Measurements from ENCODE around the gene RNF144A. TPM values are rescaled to one million over a fixed set of nuclear protein-coding genes. Genes with fewer than 3 reads are reported as not detected.

Gene RNF144A
- total RNA-seq, 1 experiment from 2014 or later: 13.0 TPM

DNA sequence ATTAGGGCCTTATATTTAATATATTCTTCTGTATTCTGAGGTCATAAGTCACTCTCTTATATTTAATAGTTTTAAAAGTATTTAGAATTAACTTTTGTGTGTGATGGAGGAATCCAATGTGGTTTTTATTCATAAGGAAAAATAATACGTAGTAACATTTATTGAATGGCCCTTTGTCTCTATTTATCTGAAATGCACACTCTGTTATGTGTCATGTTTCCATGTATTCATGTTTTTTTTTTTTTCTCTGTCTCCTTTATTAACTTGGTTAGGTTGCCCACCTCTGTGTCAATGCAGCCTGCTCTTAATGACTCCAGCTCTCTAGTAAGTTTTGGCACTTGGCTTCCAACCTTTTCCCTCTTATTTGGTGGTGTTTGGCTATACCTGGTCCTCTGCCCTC is 33.8 kb downstream of the RNF144A start:
- Histone ChIP-seq H4K20me1 (ENCODE audit: insufficient read depth) (no peaks in the 10 kb centered on the region), H3K9me2 (ENCODE audit: insufficient read depth) (no peaks in the 10 kb centered on the region), H3K79me2 (ENCODE audit: insufficient read depth, low read length) (no peaks in the 10 kb centered on the region), H2AFZ (ENCODE audit: low read depth, low read length, poor library complexity, severe bottlenecking) (no peak overlapping the region), H3K36me3 (ENCODE audit: control insufficient read depth in 1 of 2, insufficient read depth in 2 of 2, low read length in 2 of 2) (no peaks in the 10 kb centered on the region), H3K27ac (ENCODE audit: low read depth, low read length) (no peak overlapping the region), H3K27me3 (ENCODE audit: insufficient read depth, low read length) (no peaks in the 10 kb centered on the region), H3K9me3 (ENCODE audit: control insufficient read depth in 1 of 2, insufficient read depth in 1 of 2, low read depth in 1 of 2, low read length in 2 of 2) (no peaks in the 10 kb centered on the region), H3K4me2 (ENCODE audit: low read length) (no peak overlapping the region), H3K4me1 (ENCODE audit: control insufficient read depth in 1 of 2, insufficient read depth in 2 of 2, low read length in 2 of 2) (no peaks in the 10 kb centered on the region), H3K4me3 (replicated peaks in 1 of 2; ENCODE audit: low read depth in 1 of 2, low read length in 2 of 2) (no peak overlapping the region), H3K9ac (ENCODE audit: low read length) (no peak overlapping the region)
- intact Hi-C loops (cut with micrococcal nuclease): no loop called here
- ChIA-PET RAD21 (ENCODE audit: low non-redundant PET in 1 of 2, low total read pairs in 2 of 2, uncharacterized antibody in 2 of 2, unreplicated experiment in 2 of 2) (no interaction called here), CTCF (no interaction called here), POLR2A (no interaction called here)
- no TSS peak for BruUV-seq (replicated peaks)
- DNase-seq (ENCODE audit: low read depth, low spot score) (no peak), ATAC-seq (no peak)
- no peak for TF ChIP-seq CBX3 (IDR thresholded peaks at IDR 0.05; ENCODE audit: low read depth)
- no peak for TF ChIP-seq ZFX (IDR thresholded peaks at IDR 0.05)
- TF ChIP-seq SP1 (IDR thresholded peaks at IDR 0.05; ENCODE audit: low read depth): no peak
- no peak for TF ChIP-seq RAD21 (IDR thresholded peaks at IDR 0.05; ENCODE audit: low read depth)
- TF ChIP-seq, protein P1, sequence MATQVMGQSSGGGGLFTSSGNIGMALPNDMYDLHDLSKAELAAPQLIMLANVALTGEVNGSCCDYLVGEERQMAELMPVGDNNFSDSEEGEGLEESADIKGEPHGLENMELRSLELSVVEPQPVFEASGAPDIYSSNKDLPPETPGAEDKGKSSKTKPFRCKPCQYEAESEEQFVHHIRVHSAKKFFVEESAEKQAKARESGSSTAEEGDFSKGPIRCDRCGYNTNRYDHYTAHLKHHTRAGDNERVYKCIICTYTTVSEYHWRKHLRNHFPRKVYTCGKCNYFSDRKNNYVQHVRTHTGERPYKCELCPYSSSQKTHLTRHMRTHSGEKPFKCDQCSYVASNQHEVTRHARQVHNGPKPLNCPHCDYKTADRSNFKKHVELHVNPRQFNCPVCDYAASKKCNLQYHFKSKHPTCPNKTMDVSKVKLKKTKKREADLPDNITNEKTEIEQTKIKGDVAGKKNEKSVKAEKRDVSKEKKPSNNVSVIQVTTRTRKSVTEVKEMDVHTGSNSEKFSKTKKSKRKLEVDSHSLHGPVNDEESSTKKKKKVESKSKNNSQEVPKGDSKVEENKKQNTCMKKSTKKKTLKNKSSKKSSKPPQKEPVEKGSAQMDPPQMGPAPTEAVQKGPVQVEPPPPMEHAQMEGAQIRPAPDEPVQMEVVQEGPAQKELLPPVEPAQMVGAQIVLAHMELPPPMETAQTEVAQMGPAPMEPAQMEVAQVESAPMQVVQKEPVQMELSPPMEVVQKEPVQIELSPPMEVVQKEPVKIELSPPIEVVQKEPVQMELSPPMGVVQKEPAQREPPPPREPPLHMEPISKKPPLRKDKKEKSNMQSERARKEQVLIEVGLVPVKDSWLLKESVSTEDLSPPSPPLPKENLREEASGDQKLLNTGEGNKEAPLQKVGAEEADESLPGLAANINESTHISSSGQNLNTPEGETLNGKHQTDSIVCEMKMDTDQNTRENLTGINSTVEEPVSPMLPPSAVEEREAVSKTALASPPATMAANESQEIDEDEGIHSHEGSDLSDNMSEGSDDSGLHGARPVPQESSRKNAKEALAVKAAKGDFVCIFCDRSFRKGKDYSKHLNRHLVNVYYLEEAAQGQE (IDR thresholded peaks at IDR 0.05; ENCODE audit: low read depth): no peak
- no peak for TF ChIP-seq CEBPB (IDR thresholded peaks at IDR 0.05; ENCODE audit: low read depth)
- TF ChIP-seq SRF (IDR thresholded peaks at IDR 0.05; ENCODE audit: low read depth): no peak
- no peak for TF ChIP-seq ZNF274 (IDR thresholded peaks at IDR 0.05; ENCODE audit: low read depth, low read length)
- TF ChIP-seq ELF1 (IDR thresholded peaks at IDR 0.05; ENCODE audit: borderline replicate concordance, low read depth): no peak
- TF ChIP-seq TCF7L2 (IDR thresholded peaks at IDR 0.05; ENCODE audit: borderline replicate concordance, extremely low read depth, insufficient read depth, insufficient read length): no peak
- TF ChIP-seq YY1 (IDR thresholded peaks at IDR 0.05; ENCODE audit: extremely low read depth, insufficient replicate concordance, low read depth, low read length): no peak
- TF ChIP-seq SIN3A (IDR thresholded peaks at IDR 0.05; ENCODE audit: low read depth): no peak
- TF ChIP-seq FOSL1 (IDR thresholded peaks at IDR 0.05; ENCODE audit: low read depth): no peak
- no peak for TF ChIP-seq POLR2A (IDR thresholded peaks at IDR 0.05; ENCODE audit: borderline replicate concordance, extremely low read depth, insufficient read depth, insufficient read length)
- TF ChIP-seq POLR2AphosphoS5 (IDR thresholded peaks at IDR 0.05; ENCODE audit: low read depth, low read length): no peak
- TF ChIP-seq, protein P2, sequence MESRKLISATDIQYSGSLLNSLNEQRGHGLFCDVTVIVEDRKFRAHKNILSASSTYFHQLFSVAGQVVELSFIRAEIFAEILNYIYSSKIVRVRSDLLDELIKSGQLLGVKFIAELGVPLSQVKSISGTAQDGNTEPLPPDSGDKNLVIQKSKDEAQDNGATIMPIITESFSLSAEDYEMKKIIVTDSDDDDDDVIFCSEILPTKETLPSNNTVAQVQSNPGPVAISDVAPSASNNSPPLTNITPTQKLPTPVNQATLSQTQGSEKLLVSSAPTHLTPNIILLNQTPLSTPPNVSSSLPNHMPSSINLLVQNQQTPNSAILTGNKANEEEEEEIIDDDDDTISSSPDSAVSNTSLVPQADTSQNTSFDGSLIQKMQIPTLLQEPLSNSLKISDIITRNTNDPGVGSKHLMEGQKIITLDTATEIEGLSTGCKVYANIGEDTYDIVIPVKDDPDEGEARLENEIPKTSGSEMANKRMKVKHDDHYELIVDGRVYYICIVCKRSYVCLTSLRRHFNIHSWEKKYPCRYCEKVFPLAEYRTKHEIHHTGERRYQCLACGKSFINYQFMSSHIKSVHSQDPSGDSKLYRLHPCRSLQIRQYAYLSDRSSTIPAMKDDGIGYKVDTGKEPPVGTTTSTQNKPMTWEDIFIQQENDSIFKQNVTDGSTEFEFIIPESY (IDR thresholded peaks at IDR 0.05; ENCODE audit: extremely low read depth, insufficient replicate concordance, low read length): no peak
- TF ChIP-seq EZH2phosphoT487 (IDR thresholded peaks at IDR 0.05; ENCODE audit: borderline replicate concordance): no peak

All from HCT116 (cell line).